Choroid plexus epithelial cell (primary cell): ENCODE results near the gene PIAS1.

Experiments used
- DNase-seq: peaks from one replicate; pipeline ENCODE4 v3.0.0-alpha.2; 2010; ENCODE audit warnings: low read depth
- H3K4me3 ChIP-seq: 2 replicates; pipeline ENCODE4 v1.5.1; 2011; ENCODE audit warnings: low read depth, mild to moderate bottlenecking, control low read depth, low read length, moderate library complexity
- TF ChIP-seq, protein P1 (sequence below): conservative IDR thresholded peaks from 2 replicates; pipeline ENCODE4 v1.5.1; 2011; ENCODE audit warnings: low read depth, mild to moderate bottlenecking, control low read depth, inconsistent platforms, low read length, moderate library complexity

Gene PIAS1

DNA sequence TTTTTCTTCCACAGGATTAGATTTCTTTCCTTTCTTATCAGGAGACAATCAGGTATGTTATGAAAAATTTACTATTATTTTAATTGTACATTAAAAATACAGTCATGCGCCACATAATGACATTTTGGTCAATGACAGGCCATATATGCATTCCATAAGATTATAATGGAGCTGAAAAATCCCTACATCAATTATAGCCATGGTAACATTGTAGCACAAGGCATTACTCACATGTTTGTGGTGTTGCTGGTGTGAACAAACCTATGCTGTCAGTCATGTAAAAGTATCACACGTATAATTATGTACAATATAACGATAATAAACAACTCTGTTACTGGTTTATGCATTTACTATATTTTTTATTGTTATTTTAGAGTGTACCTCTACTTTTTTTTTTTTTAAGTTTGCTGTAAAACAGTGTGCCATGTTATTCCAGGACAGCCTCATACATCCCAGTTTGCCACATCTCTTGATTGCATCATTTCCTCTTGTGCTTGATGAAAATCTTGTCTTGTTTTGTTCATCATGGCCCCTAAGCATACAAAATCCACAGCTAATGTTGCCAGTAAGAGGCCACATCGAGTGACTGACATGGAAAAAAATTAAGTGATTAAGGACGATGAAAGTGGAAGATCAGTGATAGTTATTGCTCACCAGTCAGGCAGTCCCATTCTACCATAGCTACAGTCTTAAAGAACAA lies 129.7 kb downstream of the PIAS1 start:
- TF ChIP-seq, protein P1, sequence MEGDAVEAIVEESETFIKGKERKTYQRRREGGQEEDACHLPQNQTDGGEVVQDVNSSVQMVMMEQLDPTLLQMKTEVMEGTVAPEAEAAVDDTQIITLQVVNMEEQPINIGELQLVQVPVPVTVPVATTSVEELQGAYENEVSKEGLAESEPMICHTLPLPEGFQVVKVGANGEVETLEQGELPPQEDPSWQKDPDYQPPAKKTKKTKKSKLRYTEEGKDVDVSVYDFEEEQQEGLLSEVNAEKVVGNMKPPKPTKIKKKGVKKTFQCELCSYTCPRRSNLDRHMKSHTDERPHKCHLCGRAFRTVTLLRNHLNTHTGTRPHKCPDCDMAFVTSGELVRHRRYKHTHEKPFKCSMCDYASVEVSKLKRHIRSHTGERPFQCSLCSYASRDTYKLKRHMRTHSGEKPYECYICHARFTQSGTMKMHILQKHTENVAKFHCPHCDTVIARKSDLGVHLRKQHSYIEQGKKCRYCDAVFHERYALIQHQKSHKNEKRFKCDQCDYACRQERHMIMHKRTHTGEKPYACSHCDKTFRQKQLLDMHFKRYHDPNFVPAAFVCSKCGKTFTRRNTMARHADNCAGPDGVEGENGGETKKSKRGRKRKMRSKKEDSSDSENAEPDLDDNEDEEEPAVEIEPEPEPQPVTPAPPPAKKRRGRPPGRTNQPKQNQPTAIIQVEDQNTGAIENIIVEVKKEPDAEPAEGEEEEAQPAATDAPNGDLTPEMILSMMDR: no peak
- H3K4me3 ChIP-seq: no peak overlapping the region
- DNase-seq: peak; percentile 59

DNA sequence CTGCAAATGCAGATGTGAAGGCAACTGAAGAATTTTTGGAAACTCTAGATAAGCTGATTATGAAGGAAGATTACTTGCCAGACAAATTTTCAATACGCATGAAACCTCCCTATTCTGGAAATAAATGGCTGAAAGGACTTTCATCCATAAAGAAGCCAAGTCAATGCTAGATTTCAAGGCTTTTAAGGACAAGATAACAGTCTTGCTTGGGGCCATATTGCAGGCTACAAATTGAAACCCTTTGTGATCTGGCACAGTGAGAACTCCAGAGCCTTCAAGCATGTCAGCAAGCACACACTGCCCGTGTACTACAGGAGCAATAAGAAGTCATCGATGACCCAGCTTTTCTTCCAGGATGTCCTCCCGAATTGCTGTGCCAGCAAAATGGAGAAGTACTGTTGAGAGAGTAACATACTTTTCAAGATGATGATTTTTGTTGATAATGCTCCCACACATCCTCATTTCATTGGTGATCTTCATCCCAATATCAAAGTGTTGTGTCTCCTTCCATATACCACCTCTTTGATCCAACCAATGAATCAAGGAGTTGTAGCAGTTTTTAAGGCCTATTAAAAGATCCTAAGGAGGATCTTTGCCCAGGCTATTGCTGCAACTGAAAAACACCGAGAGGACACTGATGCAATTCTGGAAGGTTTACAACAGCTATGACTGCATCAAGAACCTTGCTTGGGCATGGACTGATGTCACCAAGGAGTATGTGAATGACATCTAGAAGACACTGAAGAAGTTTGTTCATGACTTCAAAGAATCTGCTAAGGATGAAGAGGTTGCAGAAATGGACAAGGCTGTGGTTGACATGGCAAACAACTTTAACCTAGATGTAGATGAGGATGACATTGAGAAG lies 130.7 kb downstream of the PIAS1 start:
- no peak for DNase-seq
- TF ChIP-seq, protein P1: no peak

DNA sequence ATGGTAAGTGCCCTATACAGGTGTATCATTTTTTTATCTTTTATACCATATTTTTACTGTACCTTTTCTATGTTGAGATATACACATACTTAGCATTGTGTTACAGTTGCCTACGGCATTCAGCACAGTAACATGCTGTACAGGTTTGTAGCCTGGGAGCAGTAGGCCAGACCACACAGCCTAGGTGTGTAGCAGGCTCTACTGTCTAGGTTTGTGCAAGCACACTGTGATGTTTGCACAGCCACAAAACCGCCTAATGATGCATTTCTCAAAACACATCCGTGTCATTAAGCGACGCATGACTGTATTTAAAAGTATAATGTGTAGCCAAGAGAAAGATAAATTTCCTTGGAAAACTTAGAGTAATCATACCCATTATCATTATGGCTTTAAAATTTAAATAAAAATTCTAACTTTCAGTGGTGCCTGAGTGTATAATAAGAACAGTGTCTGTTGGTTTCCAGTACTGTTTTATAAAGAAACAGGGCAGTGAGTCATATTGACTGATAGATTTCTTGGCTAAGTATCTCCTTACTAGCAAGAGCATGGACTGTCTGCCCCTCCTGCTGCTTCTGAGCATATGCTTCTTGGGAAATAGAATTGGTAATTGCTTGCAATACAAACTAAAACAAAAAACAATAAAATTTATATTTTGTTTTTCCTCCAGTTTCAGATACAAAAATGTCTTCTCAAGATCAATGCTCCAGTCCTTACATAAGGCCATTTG lies 132.7 kb downstream of the PIAS1 start:
- peak; percentile 92 for DNase-seq
- no peak overlapping the region for H3K4me3 ChIP-seq
- TF ChIP-seq, protein P1: no peak

More for the DNA sequence above, 130.7 kb downstream of the PIAS1 start:
- H3K4me3 ChIP-seq: no peak overlapping the region

DNA sequence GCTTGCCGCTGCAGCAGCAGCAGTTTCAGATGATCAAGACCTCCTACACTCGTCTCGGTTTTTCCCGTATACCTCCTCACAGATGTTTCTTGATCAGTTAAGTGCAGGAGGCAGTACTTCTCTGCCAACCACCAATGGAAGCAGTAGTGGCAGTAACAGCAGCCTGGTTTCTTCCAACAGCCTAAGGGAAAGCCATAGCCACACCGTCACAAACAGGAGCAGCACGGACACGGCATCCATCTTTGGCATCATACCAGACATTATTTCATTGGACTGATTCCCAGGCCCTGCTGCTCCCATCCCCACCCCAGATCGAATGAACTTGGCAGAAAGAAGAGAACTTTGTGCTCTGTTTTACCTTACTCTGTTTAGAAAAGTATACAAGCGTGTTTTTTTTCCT lies 133.4 kb downstream of the PIAS1 start:
- DNase-seq: peak; percentile 92
- TF ChIP-seq, protein P1: peak; percentile 0
- H3K4me3 ChIP-seq: peak overlapping the region; percentile 40

DNA sequence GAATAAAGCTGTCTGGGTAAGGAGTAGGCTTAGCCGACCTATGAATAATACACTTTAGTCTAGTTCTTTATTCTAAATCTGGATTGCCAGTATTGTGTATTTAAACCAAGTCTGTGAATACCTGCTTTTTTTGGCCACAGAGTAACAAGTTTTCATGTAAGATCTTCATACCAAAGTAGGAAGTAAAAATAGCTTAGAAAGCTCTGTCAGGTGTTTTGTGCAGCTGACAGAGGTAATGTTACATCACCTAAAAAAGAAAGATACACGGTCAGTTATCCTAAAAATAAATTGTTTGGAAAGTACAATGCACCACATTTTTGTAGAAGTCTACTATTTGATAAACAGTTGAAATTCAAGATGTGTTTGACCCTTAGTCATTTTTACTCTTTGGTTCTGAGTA lies 134.5 kb downstream of the PIAS1 start:
- no peak overlapping the region for H3K4me3 ChIP-seq
- no peak for DNase-seq
- TF ChIP-seq, protein P1: no peak

GRCh38 chr15:68190048-68190447 lies 135.9 kb downstream of the PIAS1 start:
- TF ChIP-seq, protein P1: no peak
- no peak for DNase-seq
- no peak overlapping the region for H3K4me3 ChIP-seq
